ENCODE data around the gene HMCN1. TPM values are rescaled to one million over a fixed set of nuclear protein-coding genes. Genes with fewer than 3 reads are reported as not detected.

The HMCN1 gene
- polyA plus RNA-seq, 3 donors = 58.5 to 61.5 (median 59.8) TPM

DNA sequence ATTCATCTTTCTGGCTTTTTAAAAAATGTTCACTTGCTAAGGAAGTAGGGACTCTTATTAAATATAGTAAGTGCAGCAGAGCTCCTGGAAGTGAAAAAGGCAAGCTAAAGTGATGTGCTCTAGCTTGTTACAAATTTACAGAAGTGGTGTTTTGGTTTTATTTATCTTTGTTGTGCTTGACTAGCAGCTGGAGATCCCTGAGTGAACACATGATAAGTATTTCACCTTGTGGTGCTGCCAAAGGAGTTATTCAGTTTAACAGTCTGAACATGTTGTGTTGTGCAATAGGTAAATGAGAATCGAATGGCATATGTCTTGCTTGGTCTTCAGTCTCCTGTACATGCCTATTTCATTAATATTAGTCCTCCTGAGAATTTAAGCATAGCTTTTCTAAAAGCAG, 325.1 kb downstream of the HMCN1 start:
- DNase-seq (ENCODE audit: low read depth in 3 of 3, low spot score in 2 of 3) = peak in 1 of 3 donors; percentile 2

DNA sequence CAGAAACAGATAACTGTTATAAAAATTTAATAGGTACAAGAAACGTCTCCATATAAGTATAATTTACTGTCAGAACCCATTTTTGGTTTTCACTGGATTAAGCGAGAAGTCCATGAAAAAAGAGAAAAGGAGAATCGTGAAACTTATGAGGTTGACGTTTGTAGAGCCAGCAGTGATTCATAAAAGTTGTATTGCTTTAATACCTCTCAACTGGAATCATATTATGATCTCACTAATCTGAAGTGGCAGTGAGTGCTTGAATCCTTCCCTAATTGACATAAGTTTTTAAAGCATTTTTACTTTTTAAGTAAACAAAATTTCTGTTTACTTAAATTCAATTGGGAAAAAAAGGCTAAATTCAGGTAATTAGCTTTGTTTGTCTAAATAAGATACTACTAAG, 325.6 kb downstream of the HMCN1 start:
- no peak for DNase-seq (ENCODE audit: low read depth in 3 of 3, low spot score in 2 of 3)

DNA sequence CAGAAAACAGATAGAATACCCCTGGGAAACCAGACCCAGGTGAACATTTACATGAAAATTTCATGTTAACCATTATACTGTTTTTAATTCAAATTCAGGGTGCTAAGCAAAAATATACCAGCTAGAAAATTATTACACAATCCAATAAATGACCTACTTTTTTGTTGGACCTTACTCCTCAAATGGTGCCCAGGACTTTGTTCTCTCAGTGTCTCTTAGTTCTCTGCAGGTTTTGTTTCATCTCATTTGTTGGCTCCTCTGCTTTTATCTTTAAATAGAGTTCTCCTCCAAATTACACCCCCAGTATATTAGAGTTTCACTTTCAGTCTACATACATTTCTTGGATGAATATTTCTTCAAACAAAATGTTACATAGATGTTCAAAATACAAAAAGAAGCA, 326.0 kb downstream of the HMCN1 start:
- no peak for DNase-seq (ENCODE audit: low read depth in 3 of 3, low spot score in 2 of 3)

DNA sequence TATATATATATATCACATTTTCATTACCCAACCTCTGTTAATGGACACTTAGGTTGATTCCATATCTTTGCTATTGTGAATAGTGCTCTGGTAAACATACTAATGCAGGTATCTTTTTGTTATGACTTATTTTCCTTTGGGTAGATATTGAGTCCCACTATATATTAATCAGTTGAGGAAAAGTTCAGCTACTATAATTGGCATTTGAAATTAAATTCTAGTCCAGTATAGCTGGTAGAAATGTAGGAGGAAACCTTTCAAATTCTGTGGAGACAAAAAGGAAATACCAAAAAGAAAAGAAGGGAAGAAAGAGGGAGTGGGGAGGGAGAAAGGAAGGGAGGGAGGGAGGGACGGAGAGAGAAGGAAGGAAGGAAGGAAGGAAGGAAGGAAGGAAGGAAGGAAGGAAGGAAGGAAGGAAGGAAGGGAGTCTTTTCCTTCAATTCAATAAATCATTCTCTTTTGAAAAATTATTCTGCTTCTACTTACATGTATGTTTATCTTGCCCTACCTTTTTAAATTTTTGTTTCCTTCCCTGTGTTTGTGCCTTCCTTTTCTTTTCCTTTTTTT, 329.0 kb downstream of the HMCN1 start:
- no peak for DNase-seq (ENCODE audit: low read depth in 3 of 3, low spot score in 2 of 3)

DNA sequence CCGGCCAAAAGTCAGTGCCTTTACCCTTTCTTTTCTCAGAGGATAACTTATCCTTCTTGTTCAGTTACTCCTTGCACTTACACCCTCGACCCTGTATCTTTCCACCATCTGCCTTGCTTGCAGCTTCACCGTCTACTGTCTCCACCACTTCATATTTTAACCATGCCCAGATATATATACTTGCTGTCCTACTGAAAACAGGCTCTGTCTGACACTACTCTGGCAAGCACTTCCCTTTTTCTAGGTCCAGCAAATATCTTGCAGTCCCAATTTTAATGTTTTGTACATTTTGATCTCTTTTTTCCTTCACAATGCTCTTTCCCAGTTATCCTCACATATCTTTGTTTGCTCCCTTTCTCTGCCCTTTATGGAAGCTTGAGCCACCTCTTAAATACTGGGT, 332.2 kb downstream of the HMCN1 start:
- DNase-seq (ENCODE audit: low read depth in 3 of 3, low spot score in 2 of 3) = no peak

DNA sequence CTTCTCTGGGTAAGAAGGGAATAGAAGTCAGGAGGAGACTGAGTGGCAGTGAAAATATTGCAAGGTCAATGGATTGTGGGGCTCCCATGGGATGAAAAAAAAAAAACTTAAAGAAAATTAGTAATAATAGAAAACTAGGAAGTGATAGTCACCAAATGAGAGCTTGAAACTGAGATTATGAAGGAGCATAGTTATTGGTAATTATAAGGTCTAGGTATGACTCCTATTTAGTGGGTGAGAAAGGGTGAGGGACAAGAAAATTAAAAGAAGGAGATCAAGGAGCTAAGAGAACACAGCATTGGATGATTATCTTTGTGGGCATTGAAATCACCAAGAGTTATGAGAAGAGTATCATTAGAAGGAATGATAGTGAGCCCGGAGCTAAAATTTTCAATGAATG, 339.5 kb downstream of the HMCN1 start:
- no peak for DNase-seq (ENCODE audit: low read depth in 3 of 3, low spot score in 2 of 3)

DNA sequence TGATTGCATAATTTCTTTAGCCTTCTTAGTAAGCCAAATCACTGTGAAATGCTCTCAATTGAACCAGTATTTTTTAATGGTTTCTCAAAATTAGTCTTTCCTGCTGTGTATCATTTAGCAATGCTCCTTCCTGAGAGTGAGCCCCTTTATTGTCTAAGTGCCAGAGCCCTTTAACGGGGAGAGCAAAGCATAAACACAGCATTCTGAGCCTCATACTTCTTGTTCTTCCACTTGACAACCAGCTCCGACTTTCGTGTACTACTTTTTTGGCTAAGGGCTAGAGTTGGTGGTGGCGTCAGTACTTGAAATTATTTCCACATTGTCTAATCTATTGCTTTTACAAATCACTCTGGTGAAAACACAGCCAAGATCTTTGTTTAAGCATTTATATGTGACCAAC, 341.8 kb downstream of the HMCN1 start:
- no peak for DNase-seq (ENCODE audit: low read depth in 3 of 3, low spot score in 2 of 3)

DNA sequence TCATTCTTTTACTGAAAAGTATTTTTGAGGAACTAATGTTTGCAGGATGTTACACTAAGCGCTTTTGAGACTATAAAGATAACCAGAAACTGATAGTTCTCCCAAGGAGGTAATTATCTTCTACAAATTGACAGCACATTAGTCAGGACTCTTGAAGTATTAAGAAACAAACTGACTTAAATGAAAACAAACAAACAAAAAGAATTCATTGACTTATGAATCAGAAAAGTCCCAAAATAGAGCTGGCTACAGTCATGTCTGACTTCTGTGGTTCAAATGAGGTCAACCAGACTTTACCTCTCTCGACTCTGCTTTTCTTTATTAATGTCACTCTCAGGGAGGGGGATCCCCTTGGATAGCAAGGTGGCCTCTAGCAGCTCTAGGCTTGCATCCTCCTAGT, 344.1 kb downstream of the HMCN1 start:
- no peak for DNase-seq (ENCODE audit: low read depth in 3 of 3, low spot score in 2 of 3)

DNA sequence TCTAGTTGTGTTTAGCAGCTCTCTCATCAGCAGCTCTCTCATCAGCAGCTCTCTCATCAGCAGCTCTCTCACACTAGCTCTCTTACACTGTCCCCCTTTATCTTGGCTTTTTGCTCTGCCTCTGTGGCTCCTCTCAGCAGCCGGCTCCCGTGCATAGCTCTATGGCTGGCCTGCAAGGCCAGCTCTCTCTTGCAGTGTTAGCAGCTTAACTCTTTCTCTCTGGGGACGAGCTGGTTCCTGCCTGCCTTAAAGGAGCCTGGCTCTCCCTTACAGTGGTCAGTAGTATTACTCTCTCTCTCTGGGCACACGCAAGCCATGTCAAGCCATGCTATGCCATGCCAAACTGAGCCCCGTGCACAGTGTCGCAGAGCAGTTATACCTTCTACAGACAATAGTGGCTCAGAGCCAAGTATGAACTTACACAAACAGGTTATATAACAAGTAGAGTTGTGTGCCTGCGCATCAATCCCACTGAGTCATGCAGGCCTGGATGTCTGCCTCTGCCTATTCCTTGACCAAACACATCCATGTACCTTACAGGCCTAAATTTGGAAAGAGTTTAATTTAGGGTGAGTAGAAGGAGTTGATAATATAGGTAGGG, 345.0 kb downstream of the HMCN1 start:
- no peak for DNase-seq (ENCODE audit: low read depth in 3 of 3, low spot score in 2 of 3)

DNA sequence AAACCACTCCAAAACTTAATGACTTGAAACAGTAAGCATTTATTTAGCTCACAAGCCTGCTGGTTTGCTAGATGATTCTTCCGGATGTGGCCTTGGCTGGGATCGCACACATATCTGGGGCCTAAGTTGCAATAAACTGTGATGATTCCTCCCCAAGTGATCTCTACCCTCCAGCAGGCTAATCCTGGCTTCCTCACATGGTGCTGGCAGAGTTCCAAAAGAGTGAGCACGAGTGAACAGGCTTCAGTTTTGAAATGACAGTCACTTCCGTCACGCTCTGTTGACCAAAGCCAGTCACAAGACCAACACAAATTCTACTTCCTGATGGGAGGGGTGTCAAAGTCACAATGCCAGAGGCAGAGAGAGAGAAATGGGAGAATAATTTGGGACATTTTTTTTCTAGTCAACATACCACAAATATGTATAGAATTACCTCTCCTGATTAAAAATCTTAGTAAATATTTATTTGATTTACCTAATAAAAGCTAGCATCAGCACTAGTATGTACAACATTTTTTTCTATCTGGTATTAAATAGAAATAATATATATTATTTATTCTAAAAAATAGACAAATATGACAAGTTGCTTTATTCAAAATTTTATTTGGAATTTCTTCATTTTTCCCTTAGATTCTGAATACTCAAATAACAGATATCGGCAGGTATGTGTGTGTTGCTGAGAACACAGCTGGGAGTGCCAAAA, 348.2 kb downstream of the HMCN1 start:
- peak; percentile 27 to 52 (median 51) for DNase-seq (ENCODE audit: low read depth in 3 of 3, low spot score in 2 of 3)

DNA sequence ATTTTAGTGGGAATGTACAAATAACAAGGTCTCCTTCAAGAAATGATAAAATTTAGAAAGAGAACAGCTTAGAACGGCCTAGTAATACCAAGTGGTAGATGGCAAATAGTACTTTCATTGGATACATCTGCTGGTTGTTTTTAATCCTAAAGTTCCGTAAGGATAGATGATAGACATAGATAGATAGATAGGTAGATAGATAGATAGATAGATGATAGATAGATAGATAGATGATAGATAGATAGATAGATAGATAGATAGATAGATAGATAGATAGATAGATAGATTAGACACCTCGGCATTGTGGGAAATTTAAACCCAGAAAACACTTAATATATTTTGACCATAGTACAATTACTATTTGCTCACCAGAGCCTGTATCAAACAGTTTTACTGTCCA, 352.4 kb downstream of the HMCN1 start:
- no peak for DNase-seq (ENCODE audit: low read depth in 3 of 3, low spot score in 2 of 3)

DNA sequence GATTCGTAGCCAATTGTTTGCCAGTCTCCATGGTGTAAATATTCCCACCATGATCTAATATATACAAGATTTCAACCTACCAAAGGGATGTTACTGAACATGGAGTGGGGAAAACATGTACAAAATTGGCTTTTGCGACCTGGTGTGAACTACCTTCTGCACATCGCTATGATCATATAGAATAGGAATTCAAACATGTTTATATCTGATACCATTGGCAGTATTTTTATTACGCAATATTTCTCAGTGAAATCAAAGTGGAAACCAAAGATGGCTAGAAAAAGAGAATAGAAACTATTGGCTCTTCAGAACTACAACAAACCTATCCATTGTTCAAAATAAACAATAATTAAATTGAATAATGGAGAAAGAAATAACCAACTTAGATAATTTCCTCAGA, 355.7 kb downstream of the HMCN1 start:
- no peak for DNase-seq (ENCODE audit: low read depth in 3 of 3, low spot score in 2 of 3)

DNA sequence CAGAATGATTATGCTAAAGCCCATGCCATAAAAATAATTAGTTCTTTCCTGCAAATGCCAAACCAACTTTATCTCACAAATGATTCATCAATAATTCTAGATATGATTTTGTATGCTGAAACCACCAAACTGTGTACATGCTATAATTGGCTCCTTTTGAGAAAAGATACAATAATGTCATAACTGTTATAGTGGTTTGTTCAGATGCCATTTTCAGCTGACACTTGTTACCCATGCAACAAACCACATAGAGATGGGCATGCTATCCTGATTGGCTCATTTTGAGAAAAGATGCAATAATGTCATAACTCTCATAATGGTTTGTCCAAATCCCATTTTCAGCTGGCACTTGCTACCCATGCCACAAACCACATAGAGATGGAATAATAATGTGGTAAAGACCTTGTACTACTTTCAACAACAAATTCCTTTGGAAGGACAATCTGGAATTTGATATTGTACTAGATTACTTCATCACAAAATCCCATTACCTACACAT, 357.1 kb downstream of the HMCN1 start:
- DNase-seq (ENCODE audit: low read depth in 3 of 3, low spot score in 2 of 3) = no peak

DNA sequence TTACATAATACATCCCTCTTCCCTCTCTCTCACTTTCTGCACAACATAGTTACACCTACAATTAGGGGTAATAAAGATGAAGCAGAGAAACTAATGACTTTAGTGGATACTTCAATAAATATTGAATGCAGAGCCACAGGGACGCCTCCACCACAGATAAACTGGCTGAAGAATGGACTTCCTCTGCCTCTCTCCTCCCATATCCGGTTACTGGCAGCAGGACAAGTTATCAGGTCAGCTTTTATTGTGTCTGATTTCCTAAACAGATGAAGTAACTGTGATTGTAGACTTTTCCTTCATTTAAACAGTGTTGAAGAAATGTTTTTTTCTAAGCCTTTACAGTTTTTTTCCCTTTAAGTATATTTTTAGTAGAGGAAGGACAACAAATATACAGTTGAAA, 359.2 kb downstream of the HMCN1 start:
- no peak for DNase-seq (ENCODE audit: low read depth in 3 of 3, low spot score in 2 of 3)

DNA sequence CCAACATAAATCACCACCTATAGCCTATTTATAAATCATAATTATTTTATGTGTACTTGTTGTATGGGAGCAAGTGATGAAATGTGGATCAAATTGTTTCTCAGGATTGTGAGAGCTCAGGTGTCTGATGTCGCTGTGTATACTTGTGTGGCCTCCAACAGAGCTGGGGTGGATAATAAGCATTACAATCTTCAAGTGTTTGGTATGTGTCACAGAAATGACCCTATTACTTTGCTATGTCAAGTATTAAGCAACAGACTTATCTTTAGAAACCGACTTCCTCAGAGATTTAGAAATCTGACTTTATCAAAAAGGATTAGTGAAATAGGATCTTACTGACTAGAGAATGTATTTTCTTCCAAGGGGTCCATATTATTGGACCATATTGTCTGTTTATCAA, 360.0 kb downstream of the HMCN1 start:
- DNase-seq (ENCODE audit: low read depth in 3 of 3, low spot score in 2 of 3) = no peak

DNA sequence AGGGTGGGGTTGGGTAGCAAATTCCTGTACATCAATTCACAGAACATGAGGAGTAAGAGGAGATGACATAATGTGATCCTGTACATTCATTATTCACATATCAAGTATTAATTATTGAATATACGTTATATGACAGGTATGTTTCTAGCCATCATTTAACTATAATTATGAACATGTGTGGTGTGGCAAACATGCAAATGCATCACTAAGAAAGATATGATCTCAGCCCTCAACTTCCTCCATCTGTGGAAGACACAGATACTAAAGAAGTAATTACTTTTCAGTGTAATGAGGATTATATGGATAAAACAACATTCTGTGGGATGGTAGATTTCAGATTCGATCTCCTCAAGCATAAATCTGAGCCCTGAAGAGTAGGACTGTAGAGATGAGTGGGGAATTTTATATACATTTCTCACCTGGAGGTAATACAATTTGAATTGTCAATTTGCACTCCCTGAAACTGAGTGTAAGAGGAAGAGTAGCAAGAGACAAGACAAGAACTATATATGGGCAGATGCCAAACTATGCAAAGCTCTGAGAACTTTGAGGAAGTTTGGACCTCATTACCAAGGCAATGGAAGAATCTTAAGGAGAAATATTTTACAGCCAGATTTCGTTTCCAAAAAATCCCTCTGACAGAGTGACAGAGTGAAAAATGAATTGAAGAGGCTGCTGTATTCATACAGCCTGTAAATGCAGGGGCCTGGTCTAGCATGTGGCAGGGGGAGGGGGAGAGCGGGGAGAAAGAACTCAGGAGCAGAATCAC, 365.3 kb downstream of the HMCN1 start:
- DNase-seq (ENCODE audit: low read depth in 3 of 3, low spot score in 2 of 3) = no peak

DNA sequence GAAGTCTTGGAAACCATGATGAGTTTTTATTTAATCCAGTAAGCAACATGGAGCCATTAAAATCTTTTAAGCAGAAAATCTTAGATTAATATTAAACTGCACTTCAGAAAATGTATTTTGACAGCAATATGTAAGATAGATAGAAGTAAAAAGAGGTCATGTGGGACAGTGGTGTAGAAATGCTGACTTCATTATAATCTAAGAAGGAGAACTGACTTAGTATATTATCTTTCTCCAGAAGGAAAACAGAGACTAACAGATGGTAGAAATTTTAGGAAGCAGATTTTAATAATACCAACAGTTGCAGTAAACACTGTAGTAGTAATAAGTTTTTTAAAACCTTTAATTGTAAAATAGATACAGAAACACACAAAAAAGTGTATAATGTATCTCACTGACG, 367.9 kb downstream of the HMCN1 start:
- DNase-seq (ENCODE audit: low read depth in 3 of 3, low spot score in 2 of 3) = no peak

DNA sequence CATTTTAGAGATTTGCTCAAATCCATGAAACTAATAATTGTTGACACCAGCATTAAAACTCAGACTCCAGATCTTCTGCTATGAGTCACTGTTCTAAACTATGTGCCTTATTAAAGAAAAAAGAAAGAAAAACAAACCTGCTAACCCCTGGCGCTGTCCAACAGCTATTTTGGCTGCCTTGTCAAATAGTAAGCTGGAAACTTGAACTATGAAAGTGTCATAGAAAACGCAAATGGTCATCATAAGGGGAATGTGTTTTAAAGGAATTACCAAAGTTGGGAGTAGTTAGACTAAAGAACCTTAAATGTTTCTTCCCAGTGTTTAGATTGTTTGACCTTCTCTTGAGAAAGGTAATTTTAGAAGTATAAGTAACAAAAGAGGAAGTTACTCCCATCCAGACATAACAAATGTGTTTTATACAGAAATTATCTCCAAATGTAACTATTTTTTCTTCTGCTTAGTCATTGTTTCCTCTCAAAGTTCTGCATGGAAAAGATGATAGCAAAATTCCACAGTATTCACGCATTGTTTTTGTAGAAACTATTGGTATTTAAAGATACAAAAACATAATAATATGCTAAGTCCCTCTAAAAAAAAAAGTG, 368.5 kb downstream of the HMCN1 start:
- DNase-seq (ENCODE audit: low read depth in 3 of 3, low spot score in 2 of 3) = peak in 2 of 3 donors; percentile 3 to 6

DNA sequence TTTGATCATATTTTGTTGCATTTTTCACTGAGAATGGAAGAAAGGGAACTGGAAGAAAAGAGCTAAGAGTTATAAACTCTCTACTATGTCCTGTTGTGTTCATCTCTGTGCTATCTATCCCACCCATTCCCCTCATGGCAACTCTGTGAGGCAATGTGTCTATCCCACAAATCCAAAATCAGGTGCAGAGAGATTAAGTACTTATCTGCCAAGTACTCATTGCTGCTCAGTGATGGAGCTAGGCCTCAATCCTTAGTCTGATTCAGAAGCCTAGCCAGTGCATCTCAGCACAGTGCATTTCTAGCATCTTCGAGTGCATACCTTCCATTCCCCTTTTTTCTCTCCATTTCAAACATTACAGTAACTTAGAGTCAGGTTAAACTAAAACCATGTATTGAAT, 370.3 kb downstream of the HMCN1 start:
- no peak for DNase-seq (ENCODE audit: low read depth in 3 of 3, low spot score in 2 of 3)

DNA sequence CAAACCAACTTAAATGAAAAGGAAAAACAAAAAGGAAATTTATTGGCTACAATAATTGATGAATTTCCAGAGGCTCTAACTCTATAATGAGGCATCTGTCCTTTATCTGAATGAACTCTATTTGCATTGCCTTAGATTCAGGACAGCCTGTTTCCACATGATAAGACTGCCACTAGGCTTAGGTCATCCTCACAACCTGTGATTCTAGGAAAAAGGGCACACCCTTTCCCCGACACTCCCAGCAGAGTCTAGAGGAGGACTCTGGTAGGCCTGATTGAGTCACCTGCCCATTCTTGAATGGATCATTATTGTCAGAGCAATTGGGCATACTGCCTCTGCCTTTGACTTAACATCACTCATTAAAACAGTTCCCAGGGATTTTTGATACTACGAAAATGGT, 378.1 kb downstream of the HMCN1 start:
- DNase-seq (ENCODE audit: low read depth in 3 of 3, low spot score in 2 of 3) = no peak

DNA sequence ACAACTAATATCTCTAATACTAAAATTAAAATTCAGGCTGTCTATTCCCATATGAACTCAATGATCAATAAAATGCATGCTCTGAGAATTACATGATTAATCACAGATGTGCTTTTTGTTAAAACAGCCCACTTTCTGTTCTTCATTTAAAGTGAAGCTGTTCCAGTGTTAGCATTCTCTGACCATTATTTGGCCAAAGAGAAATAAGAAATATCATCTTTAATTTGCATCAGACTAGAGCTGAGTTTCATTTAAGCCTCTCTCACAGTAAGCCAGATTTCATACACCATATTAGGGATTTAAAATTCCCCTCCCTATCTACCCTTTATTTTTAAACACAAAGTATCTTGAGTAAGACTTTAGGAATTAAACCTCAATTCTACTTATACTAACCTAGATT, 379.3 kb downstream of the HMCN1 start:
- DNase-seq (ENCODE audit: low read depth in 3 of 3, low spot score in 2 of 3) = no peak
